HEK293 (cell line): ENCODE measurements around the gene CENPS.

ENCODE experiments used
- GLI4 ChIP-seq: fragments of 450-650 bp; formaldehyde crosslinking; IDR thresholded peaks from 2 replicates; pipeline ENCODE4 v1.5.1; 2016; ENCODE audit warnings: missing biosample characterization, missing genetic modification characterization
- PRDM1 ChIP-seq: fragments of 450-650 bp; formaldehyde crosslinking; IDR thresholded peaks from 2 replicates; pipeline ENCODE4; 2016; ENCODE audit warnings: missing biosample characterization, missing genetic modification characterization
- ZNF274 ChIP-seq, 2 experiments: fragments of 200-500 bp in 1 of 2; fragments of 450-650 bp in 1 of 2; sonication (Bioruptor generic) in 1 of 2; formaldehyde crosslinking in 1 of 2; IDR thresholded peaks; 2 replicates each; pipeline versions ENCODE4 v1.5.1 to v1.6.1; 2014 to 2016; ENCODE audit warnings: borderline replicate concordance in 1 of 2, inconsistent platforms in 1 of 2, low read length in 1 of 2, missing biosample characterization in 1 of 2, missing genetic modification characterization in 1 of 2
- ZNF292 ChIP-seq: fragments of 450-650 bp; formaldehyde crosslinking; IDR thresholded peaks from 2 replicates; pipeline ENCODE4 v1.5.1; 2016; ENCODE audit warnings: low read depth, missing biosample characterization, missing genetic modification characterization, borderline replicate concordance
- ZNF473 ChIP-seq: fragments of 450-650 bp; formaldehyde crosslinking; IDR thresholded peaks from 2 replicates; pipeline ENCODE4 v1.5.1; 2017; ENCODE audit warnings: missing biosample characterization, missing genetic modification characterization
- ZNF792 ChIP-seq: fragments of 450-650 bp; formaldehyde crosslinking; IDR thresholded peaks from 2 replicates; pipeline ENCODE4 v1.5.1; 2016; ENCODE audit warnings: missing biosample characterization, missing genetic modification characterization
- ZNF830 ChIP-seq: fragments of 450-650 bp; IDR thresholded peaks from 2 replicates; pipeline ENCODE4 v1.5.0; 2018; ENCODE audit warnings: missing biosample characterization, missing genetic modification characterization, low read depth, mild to moderate bottlenecking, moderate library complexity
- ZNF837 ChIP-seq: fragments of 450-650 bp; formaldehyde crosslinking; IDR thresholded peaks from 2 replicates; pipeline ENCODE4 v1.5.1; 2016; ENCODE audit warnings: missing biosample characterization, missing genetic modification characterization
- TF ChIP-seq, protein P1 (sequence below): fragments of 450-650 bp; formaldehyde crosslinking; IDR thresholded peaks from 2 replicates; pipeline ENCODE4 v1.5.1; 2016; ENCODE audit warnings: missing biosample characterization, missing genetic modification characterization
- TF ChIP-seq, protein P2 (sequence below): fragments of 450-650 bp; formaldehyde crosslinking; IDR thresholded peaks from 2 replicates; pipeline ENCODE4; 2016; ENCODE audit warnings: missing biosample characterization, missing genetic modification characterization

- TF ChIP-seq, protein P1, sequence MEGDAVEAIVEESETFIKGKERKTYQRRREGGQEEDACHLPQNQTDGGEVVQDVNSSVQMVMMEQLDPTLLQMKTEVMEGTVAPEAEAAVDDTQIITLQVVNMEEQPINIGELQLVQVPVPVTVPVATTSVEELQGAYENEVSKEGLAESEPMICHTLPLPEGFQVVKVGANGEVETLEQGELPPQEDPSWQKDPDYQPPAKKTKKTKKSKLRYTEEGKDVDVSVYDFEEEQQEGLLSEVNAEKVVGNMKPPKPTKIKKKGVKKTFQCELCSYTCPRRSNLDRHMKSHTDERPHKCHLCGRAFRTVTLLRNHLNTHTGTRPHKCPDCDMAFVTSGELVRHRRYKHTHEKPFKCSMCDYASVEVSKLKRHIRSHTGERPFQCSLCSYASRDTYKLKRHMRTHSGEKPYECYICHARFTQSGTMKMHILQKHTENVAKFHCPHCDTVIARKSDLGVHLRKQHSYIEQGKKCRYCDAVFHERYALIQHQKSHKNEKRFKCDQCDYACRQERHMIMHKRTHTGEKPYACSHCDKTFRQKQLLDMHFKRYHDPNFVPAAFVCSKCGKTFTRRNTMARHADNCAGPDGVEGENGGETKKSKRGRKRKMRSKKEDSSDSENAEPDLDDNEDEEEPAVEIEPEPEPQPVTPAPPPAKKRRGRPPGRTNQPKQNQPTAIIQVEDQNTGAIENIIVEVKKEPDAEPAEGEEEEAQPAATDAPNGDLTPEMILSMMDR (tag by site-specific recombination): no peak
- TF ChIP-seq ZNF292 (tag by site-specific recombination) (no peak), ZNF473 (tag by site-specific recombination) (no peak), ZNF830 (no peak), PRDM1 (tag by site-specific recombination) (no peak), ZNF837 (tag by site-specific recombination) (no peak), ZNF792 (tag by site-specific recombination) (no peak), GLI4 (no peak), ZNF274 (IDR thresholded peaks at IDR 0.05; ENCODE audit: low read length) (no peak), ZNF274 (tag by site-specific recombination; IDR thresholded peaks at IDR 0.05; ENCODE audit: borderline replicate concordance) (no peak)
- TF ChIP-seq, protein P2, sequence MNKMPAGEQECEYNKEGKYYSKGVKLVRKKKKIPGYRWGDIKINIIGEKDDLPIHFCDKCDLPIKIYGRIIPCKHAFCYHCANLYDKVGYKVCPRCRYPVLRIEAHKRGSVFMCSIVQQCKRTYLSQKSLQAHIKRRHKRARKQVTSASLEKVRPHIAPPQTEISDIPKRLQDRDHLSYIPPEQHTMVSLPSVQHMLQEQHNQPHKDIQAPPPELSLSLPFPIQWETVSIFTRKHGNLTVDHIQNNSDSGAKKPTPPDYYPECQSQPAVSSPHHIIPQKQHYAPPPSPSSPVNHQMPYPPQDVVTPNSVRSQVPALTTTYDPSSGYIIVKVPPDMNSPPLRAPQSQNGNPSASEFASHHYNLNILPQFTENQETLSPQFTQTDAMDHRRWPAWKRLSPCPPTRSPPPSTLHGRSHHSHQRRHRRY (tag by site-specific recombination): no peak
Observed at GRCh38 chr1:10473145-10473765, 43.0 kb downstream of the CENPS start.
